Metanephros (tissue), 1 donor: ENCODE data around the gene ADGRA3. TPM values are rescaled to one million over a fixed set of nuclear protein-coding genes. Genes with fewer than 3 reads are reported as not detected.

Source experiments
- total RNA-seq: library from RNA; depleted of rRNA; stranded (reverse); fragments of >200 nt; gene quantifications from one replicate; pipeline ENCODE4 v1.2.3, GENCODE V29; 2014

The ADGRA3 gene, protein sequence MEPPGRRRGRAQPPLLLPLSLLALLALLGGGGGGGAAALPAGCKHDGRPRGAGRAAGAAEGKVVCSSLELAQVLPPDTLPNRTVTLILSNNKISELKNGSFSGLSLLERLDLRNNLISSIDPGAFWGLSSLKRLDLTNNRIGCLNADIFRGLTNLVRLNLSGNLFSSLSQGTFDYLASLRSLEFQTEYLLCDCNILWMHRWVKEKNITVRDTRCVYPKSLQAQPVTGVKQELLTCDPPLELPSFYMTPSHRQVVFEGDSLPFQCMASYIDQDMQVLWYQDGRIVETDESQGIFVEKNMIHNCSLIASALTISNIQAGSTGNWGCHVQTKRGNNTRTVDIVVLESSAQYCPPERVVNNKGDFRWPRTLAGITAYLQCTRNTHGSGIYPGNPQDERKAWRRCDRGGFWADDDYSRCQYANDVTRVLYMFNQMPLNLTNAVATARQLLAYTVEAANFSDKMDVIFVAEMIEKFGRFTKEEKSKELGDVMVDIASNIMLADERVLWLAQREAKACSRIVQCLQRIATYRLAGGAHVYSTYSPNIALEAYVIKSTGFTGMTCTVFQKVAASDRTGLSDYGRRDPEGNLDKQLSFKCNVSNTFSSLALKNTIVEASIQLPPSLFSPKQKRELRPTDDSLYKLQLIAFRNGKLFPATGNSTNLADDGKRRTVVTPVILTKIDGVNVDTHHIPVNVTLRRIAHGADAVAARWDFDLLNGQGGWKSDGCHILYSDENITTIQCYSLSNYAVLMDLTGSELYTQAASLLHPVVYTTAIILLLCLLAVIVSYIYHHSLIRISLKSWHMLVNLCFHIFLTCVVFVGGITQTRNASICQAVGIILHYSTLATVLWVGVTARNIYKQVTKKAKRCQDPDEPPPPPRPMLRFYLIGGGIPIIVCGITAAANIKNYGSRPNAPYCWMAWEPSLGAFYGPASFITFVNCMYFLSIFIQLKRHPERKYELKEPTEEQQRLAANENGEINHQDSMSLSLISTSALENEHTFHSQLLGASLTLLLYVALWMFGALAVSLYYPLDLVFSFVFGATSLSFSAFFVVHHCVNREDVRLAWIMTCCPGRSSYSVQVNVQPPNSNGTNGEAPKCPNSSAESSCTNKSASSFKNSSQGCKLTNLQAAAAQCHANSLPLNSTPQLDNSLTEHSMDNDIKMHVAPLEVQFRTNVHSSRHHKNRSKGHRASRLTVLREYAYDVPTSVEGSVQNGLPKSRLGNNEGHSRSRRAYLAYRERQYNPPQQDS (N-terminal part only)
- 62.5 TPM for total RNA-seq

DNA sequence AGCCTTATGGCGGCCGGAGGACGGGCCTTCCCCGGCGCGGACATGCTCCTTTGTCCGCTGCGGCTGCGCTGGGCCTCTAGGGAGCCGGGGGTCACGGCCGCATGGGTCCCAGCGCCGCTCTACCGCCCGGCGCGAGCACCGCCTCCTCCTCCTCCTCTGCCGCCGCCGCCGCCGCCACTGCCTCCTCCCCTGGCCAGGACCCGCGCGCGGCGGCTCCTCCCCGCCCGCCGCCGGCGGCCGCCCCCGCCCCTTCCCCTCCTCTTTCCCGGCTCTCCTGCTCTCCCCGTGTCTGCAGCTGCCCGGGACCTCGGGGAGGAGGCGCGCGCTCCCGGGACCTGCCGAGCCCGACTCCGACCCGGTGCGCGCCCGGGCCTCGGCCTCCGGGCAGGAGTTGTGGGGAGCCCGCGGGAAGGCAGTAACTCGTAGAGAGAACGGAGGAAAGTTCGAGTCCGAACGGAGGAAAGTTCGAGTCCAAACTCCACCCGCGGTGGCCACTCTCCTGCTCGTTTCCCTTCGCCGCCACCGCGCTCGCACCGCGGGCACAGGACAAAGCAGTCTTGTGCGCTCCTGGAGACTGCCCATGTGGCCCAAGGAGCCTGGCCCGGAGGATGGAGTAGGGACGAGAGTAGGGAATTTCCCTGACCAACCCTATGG is at the start of gene ADGRA3:
TSS of gene ADGRA3 (minus strand) at position 179 of the 654 bp plus-strand sequence. CDS start 282 bp downstream, outside the sequence.

Other genes starting within 250 kb of the ADGRA3 start
- gene GBA3, start 176.9 kb upstream of the ADGRA3 start, total RNA-seq: 13.3 TPM